GM21367 (cell line): ENCODE measurements around the gene SPDYE4.

ENCODE experiments used
- ATAC-seq: cut with Tn5 transposase; IDR thresholded peaks from one replicate; pipeline ENCODE4 v1.9.1; 2021; ENCODE audit not compliant: unreplicated experiment

SPDYE4 gene

GRCh38 chr17:8785547-8786413 lies 27.4 kb upstream of the SPDYE4 start:
- ATAC-seq, result no peak

- no peak for ATAC-seq
These were observed 23.8 kb upstream of the SPDYE4 start for GRCh38 chr17:8782176-8782575.

- no peak for ATAC-seq
These were observed 23.4 kb upstream of the SPDYE4 start for GRCh38 chr17:8781776-8782175.

- no peak for ATAC-seq
These were observed 18.5 kb upstream of the SPDYE4 start for GRCh38 chr17:8776881-8777280.

- no peak for ATAC-seq
These were observed 17.9 kb upstream of the SPDYE4 start for GRCh38 chr17:8776248-8776647.

GRCh38 chr17:8766731-8767130 lies 8.4 kb upstream of the SPDYE4 start:
- no peak for ATAC-seq

- no peak for ATAC-seq
These were observed 3.7 kb upstream of the SPDYE4 start for GRCh38 chr17:8762012-8762411.

GRCh38 chr17:8757189-8757588 lies 1.2 kb downstream of the SPDYE4 start:
- ATAC-seq, result no peak

GRCh38 chr17:8755590-8756255 lies 2.6 kb downstream of the SPDYE4 start:
- ATAC-seq, result no peak

- ATAC-seq, result no peak
These were observed 3.5 kb downstream of the SPDYE4 start for GRCh38 chr17:8754890-8755289.

GRCh38 chr17:8753976-8754440 lies 4.3 kb downstream of the SPDYE4 start:
- ATAC-seq, result no peak

- no peak for ATAC-seq
These were observed 5.0 kb downstream of the SPDYE4 start for GRCh38 chr17:8753136-8753975.

GRCh38 chr17:8749616-8750015 lies 8.7 kb downstream of the SPDYE4 start:
- ATAC-seq, result no peak

GRCh38 chr17:8747742-8748141 lies 10.6 kb downstream of the SPDYE4 start:
- no peak for ATAC-seq

- no peak for ATAC-seq
These were observed 11.7 kb downstream of the SPDYE4 start for GRCh38 chr17:8746501-8747236.

GRCh38 chr17:8745586-8746500 lies 12.5 kb downstream of the SPDYE4 start:
- ATAC-seq, result no peak

GRCh38 chr17:8744086-8744785 lies 14.1 kb downstream of the SPDYE4 start:
- ATAC-seq, result no peak

- no peak for ATAC-seq
These were observed 15.5 kb downstream of the SPDYE4 start for GRCh38 chr17:8742819-8743218.

GRCh38 chr17:8742274-8742673 lies 16.1 kb downstream of the SPDYE4 start:
- no peak for ATAC-seq
